NCI-H2171 treated with DMSO at 0.1 percent for 48 hours (cell line): ENCODE results near the gene PDX1.

ENCODE experiments used
- DNase-seq: peaks from one replicate; lab custom pipeline; 2025; lab: John Stamatoyannopoulos, UW

Gene PDX1

DNA sequence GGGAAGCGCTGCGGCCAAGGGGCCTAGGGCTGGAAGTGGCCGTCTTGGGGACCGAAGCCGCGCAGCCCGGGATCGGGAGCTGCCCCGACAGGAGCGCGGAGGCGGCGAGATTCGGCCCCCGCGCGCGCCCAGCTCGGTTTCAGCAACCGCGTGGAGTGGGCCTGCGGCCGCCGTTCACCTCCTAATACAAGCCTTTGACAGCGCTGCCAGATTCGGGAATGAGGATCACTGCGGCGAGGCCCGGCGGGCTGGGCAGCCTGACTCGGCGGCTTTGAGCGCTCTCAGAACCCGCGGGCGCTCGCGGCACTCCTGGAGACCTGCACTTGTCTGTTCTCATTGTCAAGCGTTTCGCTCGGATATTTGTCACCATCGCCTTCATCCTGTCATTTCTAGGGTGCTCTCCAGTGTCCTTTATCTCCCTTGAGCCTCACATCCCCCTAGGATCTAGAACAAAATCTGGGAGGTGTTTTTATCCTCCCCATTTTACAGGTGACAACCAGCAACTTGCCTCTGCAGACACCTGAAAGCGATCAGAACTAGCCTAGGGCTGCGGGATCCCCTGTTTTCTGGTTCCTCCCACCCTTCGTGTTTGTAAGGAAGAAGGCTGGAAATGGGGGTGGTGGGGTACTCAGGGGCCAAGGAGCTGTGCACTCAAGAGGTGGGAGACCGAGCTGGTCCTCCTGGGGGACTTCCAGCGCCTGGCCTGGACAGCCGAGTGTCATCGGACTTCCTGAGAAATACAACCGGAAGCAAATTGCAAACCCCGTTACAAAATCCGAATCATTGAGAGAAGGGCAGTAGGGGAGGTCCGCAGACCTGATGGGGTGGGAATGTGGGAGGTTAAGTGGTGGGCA lies 50.8 kb downstream of the PDX1 start:
- DNase-seq = no peak

DNA sequence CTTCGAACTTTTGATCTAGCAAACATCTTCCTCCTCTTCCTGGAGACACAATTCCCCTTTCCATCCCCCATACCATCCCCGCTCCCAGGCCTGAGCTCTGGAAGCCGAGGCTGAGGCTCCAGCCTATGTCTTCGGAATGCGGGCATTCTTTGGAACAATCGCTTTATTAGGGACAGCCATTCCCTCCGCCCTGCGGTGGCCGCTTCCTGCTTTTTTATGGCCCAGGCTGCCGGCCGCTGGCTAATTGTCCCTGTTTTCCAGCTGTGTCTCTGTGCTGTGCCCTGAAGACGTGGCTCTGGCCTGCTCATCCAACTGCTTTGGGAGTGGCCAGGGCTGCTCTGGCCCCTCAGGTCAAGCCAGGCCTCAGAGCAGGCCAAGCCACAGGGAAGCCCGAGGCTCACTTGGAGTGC lies 51.4 kb downstream of the PDX1 start:
- DNase-seq = no peak

DNA sequence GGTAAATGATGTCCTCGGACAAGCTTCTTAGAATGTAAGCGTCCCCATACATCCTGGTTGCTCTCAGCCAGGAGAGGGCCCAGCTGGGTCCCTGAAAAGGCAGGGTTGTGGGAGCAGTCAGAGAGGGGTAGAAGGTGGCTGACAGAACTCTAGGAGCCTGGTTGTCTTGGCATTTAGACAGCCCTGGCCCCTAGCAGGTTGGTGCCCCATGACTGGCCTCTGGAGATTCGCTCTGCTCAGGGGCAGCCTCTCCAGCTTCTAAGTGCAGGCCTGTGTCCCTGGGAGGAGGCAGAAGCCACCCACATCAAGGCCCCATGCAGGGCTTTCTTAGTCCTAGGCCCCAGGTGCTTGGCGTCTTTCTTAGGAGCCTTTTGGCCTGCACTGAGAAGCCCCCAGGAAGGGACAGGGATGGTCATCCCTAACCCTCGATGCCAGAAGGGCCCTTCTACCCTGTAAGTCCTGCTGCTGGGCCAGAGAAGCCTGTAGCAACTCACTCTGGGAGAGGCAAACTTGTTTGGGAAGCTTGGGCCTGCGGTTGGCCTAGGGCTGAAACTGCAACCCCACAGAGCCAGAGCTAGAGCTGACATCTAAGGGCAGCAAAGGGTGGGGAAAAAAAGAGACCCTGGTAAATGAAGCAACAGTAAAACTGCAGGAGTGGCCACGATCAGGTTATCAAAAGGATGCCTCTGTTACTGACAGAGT lies 52.1 kb downstream of the PDX1 start:
- no peak for DNase-seq

GRCh38 chr13:27972478-27972820 lies 52.6 kb downstream of the PDX1 start:
- no peak for DNase-seq

- DNase-seq = no peak
These were observed 53.5 kb downstream of the PDX1 start for GRCh38 chr13:27973291-27973690.

GRCh38 chr13:27973961-27974662 lies 54.3 kb downstream of the PDX1 start:
- DNase-seq = no peak
